Adrenal gland (tissue), 12 donors: ENCODE data around the gene IL1RAPL2. TPM values are rescaled to one million over a fixed set of nuclear protein-coding genes. Genes with fewer than 3 reads are reported as not detected.

Source experiments
- DNase-seq, 7 donors: peaks; one replicate each; pipeline ENCODE4 v3.0.0-alpha.2; 2019 to 2020
- H3K27ac ChIP-seq, 5 donors: fragments of 200-600 bp; sonication (generic) in 4 of 5; 1 replicate in 3 of 5; 2 replicates in 2 of 5; pipeline versions ENCODE4 v1.5.1 to v1.8.0; 2016 to 2020; ENCODE audit warnings: mild to moderate bottlenecking in 1 of 5
- H3K27me3 ChIP-seq: fragments of 200-600 bp; 2 replicates; pipeline ENCODE4 v1.8.0; 2021
- H3K36me3 ChIP-seq, 2 donors: fragments of 200-600 bp; replicated peaks in 1 of 2; 1 replicate in 1 of 2; 2 replicates in 1 of 2; pipeline versions ENCODE4 v1.5.1 to v1.8.0; 2018 to 2022
- H3K4me1 ChIP-seq, 2 donors: fragments of 200-600 bp; replicated peaks in 1 of 2; 1 replicate in 1 of 2; 2 replicates in 1 of 2; pipeline versions ENCODE4 v1.5.1 to v1.8.0; 2018 to 2021
- H3K4me3 ChIP-seq, 4 donors: fragments of 200-600 bp; sonication (generic) in 3 of 4; one replicate each; pipeline ENCODE4 v1.5.1; 2016 to 2018
- H3K9me3 ChIP-seq, 3 donors: fragments of 200-600 bp; sonication (generic) in 1 of 3; replicated peaks in 1 of 3; 1 replicate in 2 of 3; 2 replicates in 1 of 3; pipeline versions ENCODE4 v1.5.1 to v1.8.0; 2016 to 2021
- POLR2A ChIP-seq, 2 donors: fragments of 450-650 bp; IDR thresholded peaks; one replicate each; pipeline ENCODE4 v1.6.1; 2017; ENCODE audit warnings: antibody characterized with exemption in 2 of 2, mild to moderate bottlenecking in 2 of 2, moderate library complexity in 1 of 2
- WGBS, 4 donors: extraction: QIAGEN DNeasy Blood & Tissue Kit in 2 of 4; methylation state at CpG; one replicate each; pipeline versions ENCODE4 v1.1.5 to v1.1.7; 2013 to 2017; 5-methylcytosine and 5-hydroxymethylcytosine counted together
- intact Hi-C, 2 donors: fragments of 100-400 bp; cut with DNase I; formaldehyde crosslinking; loops; one replicate each; pipeline versions ENCODE4 v1.14.1 to v1.15.0; 2022 to 2023
- polyA plus RNA-seq, 3 donors: library from polyadenylated mRNA; stranded (reverse); fragments of 200-250 nt in 2 of 3; fragments of 350-450 nt in 1 of 3; fragmentation: Illumina TruSeq in 1 of 3; extraction: RNeasy Lipid Tissue Mini Kit (QIAGEN cat#74804) in 1 of 3; gene quantifications; one replicate each; pipeline ENCODE4 v1.2.3, GENCODE V29; 2013 to 2014
- total RNA-seq, 9 donors: library from RNA; depleted of rRNA in 4 of 9; stranded (reverse); fragments of >200 nt in 4 of 9; fragments of 120-200 nt in 1 of 9; fragmentation: NEBNext Ultra II Directional in 1 of 9; extraction: Animal tissue kit (Norgen Biotek cat#: 25700) in 1 of 9; gene quantifications; one replicate each; pipeline versions ENCODE4 v1.1.0 to v1.2.4, GENCODE V29; 2013 to 2023
- TF ChIP-seq, protein P1 (sequence below), 6 experiments: fragments of 450-650 bp in 4 of 6; fragments of 200-600 bp in 2 of 6; sonication (generic) in 1 of 6; IDR thresholded peaks; 1 replicate in 5 of 6; 2 replicates in 1 of 6; pipeline versions ENCODE4 v1.5.1 to v1.8.0; 2016 to 2021; ENCODE audit warnings: antibody characterized with exemption in 6 of 6, mild to moderate bottlenecking in 2 of 6, moderate library complexity in 1 of 6
- donor health status: healthy with polysubstance abuse.
- donor health status: Bipolar disorder and iron deficiency.
- donor health status: DM: yes; HTN: yes; CAD: no.
- donor health status: DM: no; HTN: no; CAD: no.
- donor health status: DM: no; HTN: no; CAD: no.
- donor health status: DM: yes; HTN: yes; CAD: no.

IL1RAPL2 gene
- total and polyA plus RNA-seq, 12 donors, result 0.27 to 8.4 (median 0.64) TPM; not detected in 5

DNA sequence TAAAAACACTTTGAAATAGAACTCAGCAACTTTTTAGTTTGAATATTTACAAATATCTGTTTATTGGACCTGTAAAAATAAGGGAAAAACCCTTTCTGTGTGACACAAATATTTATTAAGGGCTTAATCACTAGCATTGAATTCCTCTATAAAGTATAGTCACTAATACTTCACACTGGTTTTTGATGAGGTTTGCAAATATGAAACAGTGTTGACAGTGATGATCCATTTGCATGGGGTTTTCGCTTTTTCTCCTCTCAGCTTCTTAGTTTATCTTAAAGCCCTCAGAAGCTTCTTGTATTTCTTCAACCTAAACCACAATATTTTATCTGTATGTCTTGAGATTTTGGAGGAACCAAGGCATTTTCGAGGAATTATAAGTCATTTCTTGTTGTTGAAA, 751.1 kb downstream of the IL1RAPL2 start:
- Histone ChIP-seq H3K27ac (no peak overlapping the region), H3K36me3 (no peaks in the 10 kb centered on the region), H3K9me3 (no peaks in the 10 kb centered on the region), H3K4me1 (no peaks in the 10 kb centered on the region), H3K27me3 (peaks cover 19% of the 10 kb centered on the region), H3K4me3 (no peak overlapping the region)
- TF ChIP-seq, protein P1, sequence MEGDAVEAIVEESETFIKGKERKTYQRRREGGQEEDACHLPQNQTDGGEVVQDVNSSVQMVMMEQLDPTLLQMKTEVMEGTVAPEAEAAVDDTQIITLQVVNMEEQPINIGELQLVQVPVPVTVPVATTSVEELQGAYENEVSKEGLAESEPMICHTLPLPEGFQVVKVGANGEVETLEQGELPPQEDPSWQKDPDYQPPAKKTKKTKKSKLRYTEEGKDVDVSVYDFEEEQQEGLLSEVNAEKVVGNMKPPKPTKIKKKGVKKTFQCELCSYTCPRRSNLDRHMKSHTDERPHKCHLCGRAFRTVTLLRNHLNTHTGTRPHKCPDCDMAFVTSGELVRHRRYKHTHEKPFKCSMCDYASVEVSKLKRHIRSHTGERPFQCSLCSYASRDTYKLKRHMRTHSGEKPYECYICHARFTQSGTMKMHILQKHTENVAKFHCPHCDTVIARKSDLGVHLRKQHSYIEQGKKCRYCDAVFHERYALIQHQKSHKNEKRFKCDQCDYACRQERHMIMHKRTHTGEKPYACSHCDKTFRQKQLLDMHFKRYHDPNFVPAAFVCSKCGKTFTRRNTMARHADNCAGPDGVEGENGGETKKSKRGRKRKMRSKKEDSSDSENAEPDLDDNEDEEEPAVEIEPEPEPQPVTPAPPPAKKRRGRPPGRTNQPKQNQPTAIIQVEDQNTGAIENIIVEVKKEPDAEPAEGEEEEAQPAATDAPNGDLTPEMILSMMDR (IDR thresholded peaks at IDR 0.05), result no peak
- TF ChIP-seq POLR2A (IDR thresholded peaks at IDR 0.05), result no peak
- 58 to 84% (median 79%) methylated on average over 2 of the region's 2 CpGs for WGBS, 4 donors
- no peak for DNase-seq
- intact Hi-C loops, result no loop called here

DNA sequence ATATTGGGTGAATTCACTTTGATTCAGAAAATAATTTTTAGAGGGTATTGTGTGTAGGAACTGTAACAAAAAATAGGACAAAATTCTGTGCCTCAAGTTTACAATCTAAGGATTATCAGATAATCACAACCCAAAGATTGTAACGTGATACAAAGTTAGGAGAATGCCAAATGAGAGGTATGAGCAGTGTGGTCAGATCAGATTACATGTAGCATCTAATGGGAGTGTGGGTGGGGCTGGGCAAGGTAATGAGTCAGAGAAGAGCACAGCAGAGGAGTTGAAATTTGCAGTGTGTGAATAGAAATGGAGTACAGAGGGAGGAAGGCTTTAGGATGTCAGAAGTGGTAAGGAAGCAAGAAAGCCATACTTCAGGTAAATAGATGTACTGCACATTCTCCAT, 757.9 kb downstream of the IL1RAPL2 start:
- H3K36me3 ChIP-seq, result no peaks in the 10 kb centered on the region
- no peak overlapping the region for H3K27ac ChIP-seq
- TF ChIP-seq POLR2A (IDR thresholded peaks at IDR 0.05), result no peak
- TF ChIP-seq, protein P1 (IDR thresholded peaks at IDR 0.05), result no peak
- WGBS, 4 donors, result 14 to 34% (median 27%) methylated on average over 1 of the region's 1 CpG
- no peak overlapping the region for H3K4me3 ChIP-seq
- H3K9me3 ChIP-seq, result no peaks in the 10 kb centered on the region
- intact Hi-C loops, result no loop called here
- H3K4me1 ChIP-seq, result no peaks in the 10 kb centered on the region
- DNase-seq, result no peak
- peaks cover 4% of the 10 kb centered on the region for H3K27me3 ChIP-seq

DNA sequence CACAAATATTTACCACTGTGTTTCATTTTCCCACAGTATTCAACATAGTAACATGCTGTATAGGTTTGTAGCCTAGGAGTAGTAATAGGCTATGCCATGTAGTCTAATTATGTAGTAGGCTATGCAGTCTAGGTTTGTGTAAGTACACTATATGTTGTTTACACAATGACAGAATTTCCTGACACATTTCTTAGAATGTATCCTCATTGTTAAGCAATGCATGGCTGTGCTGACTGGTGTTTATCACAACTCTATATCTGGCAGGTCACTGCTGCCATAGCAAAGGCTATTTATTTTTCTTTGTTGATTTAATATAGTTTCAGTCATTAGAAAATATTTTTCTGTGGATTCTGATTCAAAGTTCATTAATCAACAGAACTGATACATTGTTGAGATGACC, 762.8 kb downstream of the IL1RAPL2 start:
- Histone ChIP-seq H3K4me1 (no peaks in the 10 kb centered on the region), H3K4me3 (no peak overlapping the region), H3K9me3 (no peaks in the 10 kb centered on the region), H3K27ac (no peak overlapping the region), H3K36me3 (no peaks in the 10 kb centered on the region), H3K27me3 (peaks cover 15% of the 10 kb centered on the region)
- intact Hi-C loops, result no loop called here
- DNase-seq, result no peak
- TF ChIP-seq, protein P1 (IDR thresholded peaks at IDR 0.05), result no peak
- TF ChIP-seq POLR2A (IDR thresholded peaks at IDR 0.05), result no peak

DNA sequence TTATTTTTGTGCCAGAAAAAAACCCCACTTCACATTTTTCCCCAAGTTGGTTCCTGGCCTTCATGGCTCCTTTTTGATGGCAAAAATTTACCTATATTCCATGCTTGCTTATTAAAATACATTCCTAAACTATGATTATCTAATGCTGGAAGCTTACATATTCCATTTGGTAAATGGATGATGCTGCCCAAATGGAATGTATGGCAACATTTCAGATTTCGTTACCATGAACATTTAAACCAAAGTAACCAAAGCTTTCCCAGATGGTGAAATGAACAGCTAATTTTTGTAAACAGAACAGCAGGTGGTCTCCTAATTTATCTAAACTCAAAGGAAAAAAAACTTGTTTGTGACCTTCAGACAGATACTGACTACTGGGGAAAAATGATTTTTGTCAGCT, 765.2 kb downstream of the IL1RAPL2 start:
- 75 to 84% (median 81%) methylated on average over 1 of the region's 1 CpG for WGBS, 4 donors
- Histone ChIP-seq H3K4me1 (no peaks in the 10 kb centered on the region), H3K4me3 (no peak overlapping the region), H3K9me3 (no peaks in the 10 kb centered on the region), H3K36me3 (no peaks in the 10 kb centered on the region), H3K27ac (no peak overlapping the region), H3K27me3 (peaks cover 15% of the 10 kb centered on the region)
- DNase-seq, result no peak
- intact Hi-C loops, result no loop called here
- TF ChIP-seq, protein P1 (IDR thresholded peaks at IDR 0.05), result no peak
- TF ChIP-seq POLR2A (IDR thresholded peaks at IDR 0.05), result no peak
